HG03103 (cell line): ENCODE data around the gene SCEL.

ENCODE experiments used
- ATAC-seq: cut with Tn5 transposase; IDR thresholded peaks from one replicate; pipeline ENCODE4 v1.9.1; 2021; ENCODE audit warnings: low read depth; ENCODE audit not compliant: unreplicated experiment

The SCEL gene

DNA sequence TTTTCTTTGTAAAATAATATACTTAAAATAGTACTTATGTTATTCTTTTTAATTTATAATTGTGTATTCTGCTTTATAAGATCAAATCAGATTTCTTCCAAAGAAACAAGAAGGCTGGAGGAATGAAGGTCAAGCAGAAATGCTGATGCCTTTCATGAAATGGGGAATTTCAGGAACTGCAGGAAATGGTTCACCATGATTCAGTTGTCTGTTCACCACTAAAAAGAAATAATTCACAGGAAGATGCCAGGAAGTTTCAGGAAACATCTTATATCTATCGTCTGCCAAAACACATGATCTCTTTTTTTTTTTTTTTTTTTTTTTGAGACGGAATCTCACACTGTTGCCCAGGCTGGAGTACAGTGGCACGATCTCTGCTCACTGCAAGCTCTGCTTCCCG is 15.7 kb upstream of the SCEL start:
- no peak for ATAC-seq

DNA sequence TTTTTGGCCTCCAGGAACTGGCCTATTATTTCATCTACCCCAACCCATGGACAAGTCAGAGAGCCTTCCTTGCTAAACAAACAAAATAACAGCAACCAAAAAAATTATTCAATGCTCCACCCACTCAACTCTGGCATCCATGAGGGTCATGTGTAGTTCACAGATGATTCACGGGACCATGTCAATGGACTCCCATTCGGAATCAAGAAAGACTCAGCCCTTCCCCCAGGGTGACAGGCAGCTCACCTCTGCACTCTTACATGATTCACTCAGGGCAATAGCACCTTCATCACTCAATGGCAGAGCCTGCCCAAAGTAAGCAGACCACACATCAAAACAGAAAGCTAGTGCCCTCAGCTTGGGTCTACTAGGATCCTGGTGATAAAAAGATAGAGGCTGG is 14.3 kb upstream of the SCEL start:
- no peak for ATAC-seq

DNA sequence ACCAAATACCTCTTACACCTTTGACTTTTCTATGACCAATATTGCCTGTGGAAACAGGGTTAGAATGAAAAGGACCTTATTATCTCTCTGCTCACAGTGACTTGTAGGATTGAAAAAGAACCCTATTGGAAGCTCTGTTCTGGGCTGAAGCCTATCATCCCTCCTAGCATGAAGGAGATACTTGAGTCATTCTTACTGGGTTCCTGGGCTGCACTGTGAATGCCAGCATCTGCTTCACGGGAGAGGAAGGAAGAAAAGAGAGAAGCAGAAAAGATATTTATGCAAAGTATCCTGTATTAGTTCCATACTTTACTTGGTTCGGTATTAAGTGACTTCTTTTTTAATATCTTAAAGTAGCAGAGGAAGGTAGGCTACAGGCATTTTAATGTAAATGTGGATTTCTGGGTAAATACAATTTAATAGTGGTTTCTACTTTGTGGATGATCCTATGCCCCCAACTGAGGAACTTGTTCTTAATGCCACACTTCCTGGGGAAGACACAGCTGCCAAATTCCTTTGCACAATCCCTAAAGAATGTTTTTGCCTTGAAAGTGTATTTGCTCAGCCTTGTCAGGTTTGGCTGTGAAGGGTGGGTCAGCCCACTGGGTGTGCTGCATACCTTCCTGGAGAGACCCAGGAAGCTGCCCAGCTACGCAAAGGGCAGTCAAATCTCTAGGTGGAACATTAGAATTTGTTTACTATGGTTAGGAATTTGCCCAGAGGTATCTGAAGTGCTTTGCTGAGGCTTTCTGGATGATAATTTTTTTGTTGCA is 13.7 kb upstream of the SCEL start:
- ATAC-seq = no peak

DNA sequence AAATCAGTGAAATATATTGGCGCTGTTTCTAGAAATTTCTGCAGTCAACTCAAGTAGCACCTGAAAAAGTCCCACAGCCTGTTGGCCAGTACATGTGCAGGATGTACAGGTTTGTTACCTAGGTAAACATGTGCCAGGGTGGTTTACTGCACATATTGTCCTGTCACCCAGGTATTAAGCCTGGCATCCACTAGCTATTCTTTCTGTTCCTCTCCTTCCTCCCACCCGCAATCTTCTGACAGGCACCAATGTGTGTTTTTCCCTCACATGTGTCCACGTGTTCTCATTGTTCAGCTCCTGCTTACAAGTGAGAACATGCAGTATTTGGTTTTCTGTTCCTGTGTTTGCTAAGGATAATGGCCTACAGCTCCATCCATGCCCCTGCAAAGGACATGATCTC is 13.1 kb upstream of the SCEL start:
- no peak for ATAC-seq

DNA sequence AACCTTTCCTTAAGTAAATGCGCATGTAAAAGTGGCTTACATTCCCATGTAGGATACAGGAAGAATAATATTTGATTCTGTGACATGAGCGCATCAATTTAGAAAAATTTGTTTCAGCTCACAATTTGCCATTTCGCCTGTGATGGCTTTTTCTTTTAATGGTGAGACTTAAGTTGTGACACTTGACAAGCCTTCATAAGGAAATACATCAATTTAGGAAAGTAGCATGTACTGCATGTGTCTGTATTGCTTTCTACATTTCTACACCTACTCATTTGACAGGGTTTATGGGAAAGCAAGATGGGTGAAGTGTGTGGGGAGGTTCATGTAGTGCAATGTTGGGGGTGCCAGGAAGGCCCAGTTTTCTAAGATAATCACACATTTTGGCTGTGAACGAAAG is 12.1 kb upstream of the SCEL start:
- no peak for ATAC-seq

DNA sequence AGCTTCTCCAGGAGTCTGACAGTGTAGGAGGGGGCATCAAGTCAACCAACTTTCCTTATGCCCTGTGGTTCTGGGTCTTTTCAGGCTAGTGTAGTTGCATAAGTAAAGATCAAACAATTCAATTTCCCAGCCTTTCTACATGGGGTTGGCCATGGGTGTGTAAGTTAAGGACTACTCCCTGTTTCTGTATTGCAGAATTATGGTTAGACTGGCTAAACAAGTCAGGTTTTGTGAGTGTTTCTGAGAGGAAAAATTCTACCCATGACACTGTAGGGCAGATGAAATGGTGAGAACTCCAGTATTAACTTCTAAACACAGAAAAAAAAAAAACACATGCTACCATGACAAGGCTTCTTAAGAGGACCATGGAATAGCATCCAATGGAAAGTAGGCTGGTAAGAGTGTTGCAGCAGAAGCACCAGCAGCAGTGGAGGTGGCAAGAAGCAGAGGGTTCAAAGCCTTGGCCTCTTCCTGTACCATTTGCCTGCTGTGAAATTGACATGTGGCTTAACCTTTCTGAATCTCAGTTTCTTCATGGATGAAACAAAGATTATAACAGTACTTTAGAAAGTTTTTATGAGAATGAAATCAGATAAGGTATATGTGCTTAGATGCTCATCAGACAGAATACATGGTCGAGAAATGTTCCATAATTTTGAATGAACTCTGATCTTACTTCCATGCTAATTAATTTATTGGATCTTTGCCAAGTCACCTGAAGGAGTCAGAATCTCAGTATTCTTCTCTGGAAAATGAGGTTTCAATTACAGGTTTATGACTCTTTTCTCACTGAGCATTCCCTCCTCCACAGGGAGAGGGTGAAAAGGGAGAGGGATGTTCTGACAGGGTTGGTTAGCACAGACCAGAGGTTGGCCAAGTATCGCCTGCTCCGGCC is 11.4 kb upstream of the SCEL start:
- ATAC-seq = no peak

DNA sequence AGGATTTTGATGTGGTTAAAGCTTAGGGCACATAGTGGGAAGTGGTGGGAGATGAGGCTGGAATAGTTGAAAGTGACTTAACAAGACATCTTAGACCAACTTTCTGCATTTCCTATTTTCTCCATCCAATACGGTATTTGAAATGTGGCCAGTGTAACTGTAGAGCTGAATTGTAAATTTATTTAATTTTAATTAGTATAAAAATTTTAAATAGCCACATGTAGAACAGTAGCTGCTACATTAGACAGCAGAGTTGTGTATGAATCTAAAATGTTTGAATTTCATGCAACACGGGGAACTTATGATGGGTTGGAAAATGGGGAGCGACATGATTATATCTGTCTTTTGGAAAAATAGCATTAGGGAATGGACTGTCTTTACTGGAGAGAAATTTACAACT is 7.1 kb upstream of the SCEL start:
- ATAC-seq = no peak

DNA sequence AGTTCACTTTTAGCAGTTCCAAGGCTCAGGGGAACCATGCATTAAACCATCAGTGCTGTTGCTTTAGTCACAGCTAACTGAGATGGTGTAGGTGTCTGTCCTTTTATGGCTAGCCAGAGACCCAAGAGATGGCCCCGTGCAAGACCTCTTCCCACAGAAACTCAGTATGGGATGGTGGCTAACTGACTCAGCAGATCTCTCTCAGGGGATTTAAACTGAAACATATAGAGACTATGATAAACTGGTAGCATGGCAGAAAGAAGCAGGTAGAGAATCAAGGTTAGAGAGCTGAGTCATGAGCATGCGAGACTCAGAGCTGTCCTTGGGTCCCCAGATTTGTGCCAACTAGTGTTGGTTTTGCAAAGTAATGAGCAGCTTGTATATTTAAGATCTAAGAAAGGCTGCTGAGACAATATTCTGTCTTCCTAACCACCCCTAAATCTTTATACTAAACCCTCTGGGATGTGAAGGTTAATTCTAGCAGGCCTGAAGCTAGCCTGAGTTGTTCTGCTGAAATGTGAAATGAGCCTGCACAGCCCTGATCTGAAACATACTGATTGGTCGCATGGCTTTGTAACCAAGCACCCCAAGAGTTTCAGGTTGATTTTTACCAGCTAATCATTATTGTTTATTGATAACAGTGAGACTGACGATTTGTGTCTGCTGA is 6.5 kb upstream of the SCEL start:
- ATAC-seq = peak; percentile 63

DNA sequence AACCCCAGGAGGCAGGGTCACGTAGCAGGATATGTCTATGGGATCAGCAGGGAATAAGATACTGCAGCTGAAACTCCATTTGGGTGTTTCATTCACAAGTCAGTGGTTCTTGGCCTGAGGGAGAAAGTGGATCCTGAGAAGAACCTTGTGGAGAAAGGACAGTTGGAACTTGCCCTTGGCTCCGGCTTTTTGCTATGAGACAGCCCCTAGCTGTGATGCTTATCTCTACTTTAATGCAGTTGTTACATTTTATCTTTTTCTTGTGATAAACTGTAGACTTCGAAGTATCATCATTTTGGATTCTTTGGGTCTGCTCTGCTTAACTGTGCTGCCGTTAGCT is 6.0 kb upstream of the SCEL start:
- no peak for ATAC-seq

DNA sequence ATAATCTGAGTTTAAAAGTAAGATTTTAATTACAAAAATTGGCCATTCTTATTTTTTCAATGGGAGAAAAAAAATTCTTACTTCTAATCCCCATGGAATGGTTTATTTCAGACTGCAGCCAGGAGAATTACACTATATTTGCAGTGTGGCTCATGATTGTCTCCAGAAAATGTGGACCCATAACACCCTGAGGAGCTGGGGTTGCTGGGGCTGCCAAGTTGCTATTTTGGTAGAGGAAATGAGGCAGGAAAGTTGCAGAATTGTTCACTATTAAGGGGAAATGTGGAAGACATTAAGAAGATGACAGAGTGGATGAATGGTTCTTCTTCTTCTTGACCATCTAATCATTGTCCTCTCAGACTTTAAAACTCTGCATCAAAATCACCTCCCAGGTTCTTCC is 4.6 kb upstream of the SCEL start:
- ATAC-seq = no peak

DNA sequence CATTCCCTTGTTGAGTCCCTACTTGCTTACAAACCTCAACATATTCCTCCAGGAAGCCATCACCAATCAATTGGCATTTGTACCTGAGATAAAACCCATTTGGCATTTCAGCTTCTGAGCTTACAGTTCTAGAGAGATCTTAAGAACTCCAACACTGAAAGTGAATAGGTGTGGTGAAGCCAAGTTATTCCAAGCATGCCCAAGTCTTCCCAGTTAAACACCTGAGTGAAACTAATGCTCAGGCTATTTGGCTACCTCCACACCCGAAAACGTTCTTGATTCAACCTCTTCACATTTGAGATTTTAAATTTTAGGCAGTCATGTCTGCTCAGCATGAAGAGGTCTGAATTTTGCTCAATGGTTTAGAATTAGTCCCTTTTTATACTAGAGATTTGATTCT is 2.5 kb upstream of the SCEL start:
- ATAC-seq = no peak

DNA sequence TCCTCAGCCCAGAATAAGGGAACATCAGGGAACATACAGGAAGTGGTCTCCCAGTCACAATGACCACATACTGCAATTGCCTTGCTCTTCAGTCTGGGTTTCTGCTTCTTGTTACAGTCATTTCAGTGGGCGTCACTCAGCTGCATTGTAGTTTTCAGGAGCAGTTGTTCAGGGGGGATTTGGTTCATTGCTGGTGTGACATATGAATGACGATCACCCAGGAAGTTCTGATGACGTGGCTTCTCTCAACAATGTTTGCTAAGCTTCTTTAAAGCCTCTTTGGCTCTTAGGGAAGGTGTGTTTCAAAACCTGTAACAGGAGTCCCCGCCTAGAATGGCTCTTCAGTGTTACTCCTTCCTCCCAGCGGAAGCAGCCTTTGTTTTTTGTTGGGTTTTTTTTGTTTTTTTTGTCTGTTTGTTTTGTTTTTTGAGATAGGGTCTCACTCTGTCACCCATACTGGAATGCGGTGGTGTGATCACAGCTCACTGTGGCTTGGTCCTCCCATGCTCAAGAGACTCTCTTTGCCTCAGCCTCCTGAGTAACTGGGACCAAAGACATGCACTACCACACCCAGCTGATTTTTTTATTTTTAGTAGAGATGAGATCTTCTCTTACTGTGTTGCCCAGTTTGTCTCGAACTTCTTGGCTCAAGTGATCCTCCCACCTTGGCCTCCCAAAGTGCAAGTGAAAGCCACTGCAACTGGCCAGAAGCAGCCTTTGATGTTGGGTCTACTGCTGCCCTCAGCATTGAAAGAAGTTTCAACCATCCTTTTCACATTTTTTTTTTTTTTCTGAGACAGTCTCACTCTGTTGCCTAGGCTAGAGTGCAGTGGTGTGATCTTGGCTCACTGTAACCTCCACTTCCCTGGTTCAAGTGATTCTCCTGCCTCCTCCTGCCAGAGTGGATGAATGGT is 1.4 kb upstream of the SCEL start:
- ATAC-seq = no peak

DNA sequence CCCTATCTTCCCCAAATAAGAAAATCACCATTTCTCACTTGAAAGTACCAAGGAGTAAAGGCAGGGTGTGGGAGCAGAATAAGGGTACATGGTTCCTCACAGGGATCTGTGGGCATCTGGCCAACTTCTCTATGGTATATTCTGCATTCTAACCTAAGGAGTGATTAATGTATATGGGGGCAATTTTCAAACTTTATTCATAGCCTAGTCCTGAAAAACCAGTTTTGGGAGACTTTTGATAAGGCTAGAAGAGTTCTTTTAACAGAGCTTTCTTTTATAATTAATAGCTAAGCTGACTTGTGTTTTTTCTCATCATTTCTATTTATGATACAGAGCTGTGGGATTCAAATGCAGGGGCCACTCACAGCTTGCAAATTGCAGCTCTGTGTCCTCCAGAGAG is 852 bp downstream of the SCEL start:
- ATAC-seq = no peak

DNA sequence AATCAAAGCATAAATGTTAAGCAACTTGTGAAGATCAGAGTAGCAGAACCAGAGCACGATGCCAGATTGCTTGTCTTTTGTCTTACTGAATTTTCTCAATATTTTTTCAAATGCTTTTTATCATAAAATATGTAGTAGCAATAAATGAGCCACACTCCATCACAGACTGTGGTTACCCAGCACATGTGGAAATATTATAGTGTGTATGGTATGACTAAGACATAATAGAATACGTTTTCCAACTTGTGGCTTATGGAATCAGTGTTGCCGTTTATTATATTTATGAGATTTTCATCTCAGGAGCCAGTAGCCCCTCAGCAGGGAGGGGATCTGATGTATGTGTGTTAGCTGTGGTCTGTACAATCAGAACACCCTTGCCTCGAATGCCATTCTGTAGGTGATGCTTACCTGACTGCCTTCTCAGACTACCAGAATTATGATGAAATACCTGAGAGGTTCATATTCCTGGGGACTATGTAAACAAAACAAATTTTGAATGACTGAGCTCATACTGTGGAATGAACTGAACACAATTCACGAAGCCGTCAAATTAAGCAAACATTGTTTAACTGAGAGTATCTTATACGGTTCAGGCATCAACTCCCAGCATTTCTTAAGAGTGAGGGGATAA is 1.9 kb downstream of the SCEL start:
- ATAC-seq = no peak

DNA sequence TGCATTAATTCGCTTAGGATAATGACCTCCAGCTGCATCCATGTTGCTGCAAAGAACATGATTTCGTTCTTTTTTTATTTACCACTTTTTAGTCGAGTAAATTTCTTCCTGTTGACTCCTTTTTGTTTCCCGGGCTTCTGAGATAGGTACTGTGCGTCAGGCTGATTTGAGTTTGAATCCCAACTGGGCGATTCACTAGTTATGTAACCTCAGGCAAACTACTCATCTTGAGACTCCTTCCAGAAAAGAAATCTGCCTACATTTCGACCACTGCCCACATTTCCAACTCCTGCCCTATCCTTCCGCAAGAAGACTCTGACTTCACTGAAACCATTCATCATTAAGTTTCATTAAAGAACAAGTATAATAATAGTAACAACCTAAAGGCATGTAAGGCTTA is 8.2 kb downstream of the SCEL start:
- ATAC-seq = no peak

DNA sequence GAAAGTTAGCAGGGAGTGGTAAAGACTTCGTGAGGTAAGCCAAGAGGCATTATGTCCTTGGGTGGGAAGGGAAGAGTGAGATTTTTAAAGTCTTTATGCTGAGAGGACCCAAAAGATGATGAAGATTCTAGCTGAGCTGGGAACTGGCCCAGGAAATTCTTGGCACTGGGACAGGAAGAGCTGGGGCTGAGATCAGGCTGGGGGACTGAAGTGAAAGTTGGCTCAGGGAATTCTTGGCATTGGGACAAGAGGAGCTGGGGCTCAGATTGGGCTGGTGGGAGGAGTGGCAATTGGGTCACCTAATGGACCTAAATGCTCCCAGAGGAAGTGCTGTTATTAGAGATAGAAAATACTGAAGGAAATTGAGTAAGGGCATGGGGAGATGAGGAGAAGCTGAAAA is 8.8 kb downstream of the SCEL start:
- no peak for ATAC-seq

DNA sequence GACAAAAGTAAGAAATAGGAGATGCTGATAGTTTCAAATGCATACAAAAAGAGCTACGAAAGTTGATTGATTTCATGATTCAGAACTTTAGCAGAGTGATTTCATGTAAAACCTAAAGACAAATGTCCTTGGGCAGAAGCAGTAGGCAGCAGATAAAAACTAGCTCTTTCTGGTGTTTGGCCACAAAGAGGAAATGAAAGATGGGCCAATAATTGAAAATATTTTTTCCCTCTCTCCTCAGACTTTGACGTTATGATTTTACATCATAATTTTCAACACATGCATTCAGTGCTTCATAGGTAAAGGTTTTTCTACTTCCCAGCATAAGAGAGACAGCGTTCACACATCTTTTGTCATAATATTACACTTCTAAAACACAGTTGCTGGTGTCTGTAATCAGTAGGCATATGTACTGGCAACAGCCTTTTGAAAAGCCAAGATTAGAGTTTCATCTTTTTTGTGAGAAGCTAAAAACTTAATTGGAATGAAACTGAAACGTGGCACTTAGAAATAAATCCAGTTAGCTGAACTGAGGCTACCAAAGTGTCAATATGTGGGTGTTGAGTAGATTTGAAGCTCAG is 9.3 kb downstream of the SCEL start:
- ATAC-seq = no peak

DNA sequence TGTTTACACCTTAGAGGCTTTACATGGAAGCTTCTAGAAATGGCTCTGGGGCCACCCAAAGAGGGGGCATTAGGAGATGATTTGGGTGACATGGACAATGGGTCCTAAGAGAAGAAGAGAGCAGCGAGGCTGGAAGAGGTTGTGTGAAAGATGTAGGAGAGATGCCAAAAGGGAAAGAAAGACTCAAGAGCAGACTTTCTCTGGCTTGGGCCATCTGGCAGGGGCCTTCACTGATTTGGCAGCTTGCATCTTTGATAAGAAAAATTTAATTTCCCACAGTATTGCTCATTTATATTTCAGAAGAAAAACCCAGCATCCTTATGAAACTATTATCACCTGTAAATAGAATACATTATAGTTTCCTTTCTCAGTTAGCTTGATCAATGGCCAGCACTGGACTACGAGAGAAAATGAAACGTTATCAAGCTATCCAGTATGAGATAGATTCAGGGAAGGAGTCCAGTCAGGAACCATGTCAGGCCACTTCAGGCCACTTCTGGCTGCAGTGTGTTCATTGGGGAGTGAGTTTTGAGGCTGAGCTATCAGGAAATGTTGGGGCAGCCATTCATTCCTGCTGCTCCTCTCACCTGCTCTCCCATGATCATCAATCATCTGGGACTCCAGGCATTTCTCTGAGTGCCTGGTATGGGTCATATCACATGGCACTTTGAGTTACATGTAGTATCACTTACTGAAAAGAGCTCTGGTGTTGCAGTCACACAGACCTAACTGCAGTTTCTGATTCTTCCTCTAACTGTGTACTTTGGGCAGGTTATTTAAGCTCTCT is 10.3 kb downstream of the SCEL start:
- ATAC-seq = no peak

DNA sequence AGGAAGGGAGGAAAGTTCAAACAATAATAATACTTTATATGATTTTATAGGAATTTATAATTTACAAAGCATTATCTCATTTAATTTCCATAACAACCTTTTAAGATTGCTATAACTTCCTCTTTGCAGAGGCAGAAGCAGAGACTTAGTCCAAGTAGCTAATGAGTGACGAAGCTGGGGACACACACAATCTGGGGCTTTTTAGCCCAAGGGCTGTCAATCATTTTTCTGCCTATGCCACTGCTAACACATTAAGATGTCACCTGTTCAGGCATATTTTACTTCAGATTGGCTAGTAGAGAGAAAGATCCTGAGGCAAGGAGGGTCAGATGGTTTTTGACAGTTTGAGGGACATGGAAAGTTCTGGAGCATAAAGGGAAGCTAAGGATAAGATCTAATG is 12.6 kb downstream of the SCEL start:
- ATAC-seq = no peak
